Smooth muscle cell of the brain vasculature (primary cell): ENCODE data around the gene HPCAL1.

ENCODE experiments used
- DNase-seq: peaks from one replicate; pipeline ENCODE4 v3.0.0-alpha.2; 2012; ENCODE audit warnings: low read depth, low spot score

Gene HPCAL1

DNA sequence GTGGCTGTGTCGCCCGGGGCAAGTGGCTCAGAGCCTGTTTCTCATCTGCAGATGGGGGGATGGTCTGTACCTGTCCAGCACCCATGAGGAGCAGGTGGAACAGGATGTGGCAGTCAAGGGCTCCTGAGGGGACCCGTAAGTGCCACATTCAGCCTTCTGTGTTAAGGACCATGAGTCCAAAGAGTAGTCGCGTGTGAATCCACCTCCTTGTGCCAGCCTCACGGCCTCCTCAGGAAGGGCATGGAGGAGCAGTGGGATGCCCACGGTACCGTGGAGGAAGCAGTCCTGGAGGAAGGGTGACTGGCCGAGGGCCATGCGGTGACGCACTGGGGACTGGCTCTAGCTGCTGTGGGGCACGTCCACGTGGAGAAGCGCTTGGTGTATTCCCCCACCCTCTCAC lies 84.3 kb downstream of the HPCAL1 start:
- DNase-seq = no peak

DNA sequence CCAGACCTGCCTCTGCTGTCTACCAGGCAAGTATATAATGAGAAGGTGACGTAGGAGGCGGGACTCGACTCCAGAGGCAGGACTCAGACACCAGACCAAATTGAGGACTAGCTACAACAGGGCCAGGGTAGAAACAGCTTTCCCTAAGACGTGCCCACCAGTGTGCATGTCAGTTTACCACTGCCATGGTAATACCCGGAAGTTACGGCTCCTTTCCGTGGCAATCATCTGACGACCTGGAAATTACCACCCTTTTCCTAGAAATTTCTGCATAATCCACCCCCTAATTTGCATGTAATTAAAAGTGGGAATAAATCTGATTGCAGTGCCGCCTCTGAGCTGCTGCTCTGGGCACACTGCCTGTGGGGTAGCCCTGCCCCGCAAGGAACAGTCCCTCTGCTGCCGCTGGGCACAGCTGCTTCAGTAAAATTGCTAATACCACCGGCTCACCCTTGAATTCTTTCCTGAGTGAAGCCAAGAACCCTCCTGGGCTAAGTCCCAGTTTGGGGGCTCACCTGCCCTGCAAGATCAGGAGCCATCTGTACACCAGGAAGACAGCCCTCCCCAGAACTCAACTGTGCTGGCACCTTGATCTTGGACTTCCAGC lies 86.4 kb downstream of the HPCAL1 start:
- no peak for DNase-seq

DNA sequence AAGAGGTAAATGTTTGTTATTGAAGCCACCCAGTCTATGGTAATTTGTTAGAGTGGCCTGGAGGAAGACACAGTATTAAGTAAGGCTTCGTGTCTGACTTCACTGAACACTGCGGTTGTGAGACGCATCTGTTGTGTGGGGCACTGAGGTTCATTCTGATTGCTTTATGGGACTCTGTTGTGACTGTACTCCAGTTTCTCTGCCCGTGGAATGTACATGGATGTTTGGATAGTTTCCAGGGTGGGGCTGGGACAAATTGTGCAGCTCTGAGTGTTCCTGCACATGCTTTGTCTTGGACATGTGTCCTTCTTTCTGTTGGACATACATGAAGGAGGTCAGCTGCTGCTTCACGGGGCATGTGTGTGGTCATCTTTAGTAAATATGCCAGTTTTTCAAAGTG lies 86.9 kb downstream of the HPCAL1 start:
- no peak for DNase-seq

DNA sequence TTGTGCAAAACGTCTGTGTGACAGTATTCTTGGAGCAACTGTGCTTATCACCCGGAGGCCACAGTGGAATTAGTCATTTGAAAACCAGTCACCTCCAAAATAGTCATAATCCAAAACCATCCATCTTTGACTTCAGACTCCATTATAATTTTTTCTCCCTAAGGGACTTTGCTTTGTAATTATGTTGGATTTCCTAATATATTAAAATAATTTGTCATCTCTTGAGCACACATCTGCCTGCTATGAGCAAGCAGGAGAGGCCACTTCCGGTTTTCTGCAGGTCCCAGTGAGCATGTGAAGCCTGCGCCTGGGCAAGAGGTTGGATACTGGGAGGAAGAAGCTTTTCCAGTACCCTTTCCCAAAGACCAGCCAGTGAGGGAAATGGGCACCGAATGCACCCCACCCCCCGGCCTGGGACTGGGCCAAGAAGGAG lies 87.7 kb downstream of the HPCAL1 start:
- no peak for DNase-seq

DNA sequence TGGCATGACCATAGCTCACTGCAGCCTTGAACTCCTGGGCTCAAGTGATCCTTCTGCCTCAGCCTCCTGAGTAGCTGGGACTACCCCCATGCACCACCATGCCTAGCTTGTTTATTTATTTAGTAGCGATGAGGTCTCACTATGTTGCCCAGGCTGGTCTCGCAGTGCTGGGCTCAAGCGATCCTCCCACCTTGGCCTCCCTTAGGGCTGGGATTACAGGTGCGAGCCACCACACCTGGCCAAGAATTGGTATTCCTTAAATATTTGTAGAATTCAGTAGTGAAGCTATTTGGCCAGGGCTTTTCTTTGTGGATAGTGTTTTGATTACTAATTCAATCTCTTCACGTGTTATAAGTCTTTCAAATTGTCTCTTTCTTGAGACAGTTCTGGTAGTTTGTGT lies 89.4 kb downstream of the HPCAL1 start:
- no peak for DNase-seq

DNA sequence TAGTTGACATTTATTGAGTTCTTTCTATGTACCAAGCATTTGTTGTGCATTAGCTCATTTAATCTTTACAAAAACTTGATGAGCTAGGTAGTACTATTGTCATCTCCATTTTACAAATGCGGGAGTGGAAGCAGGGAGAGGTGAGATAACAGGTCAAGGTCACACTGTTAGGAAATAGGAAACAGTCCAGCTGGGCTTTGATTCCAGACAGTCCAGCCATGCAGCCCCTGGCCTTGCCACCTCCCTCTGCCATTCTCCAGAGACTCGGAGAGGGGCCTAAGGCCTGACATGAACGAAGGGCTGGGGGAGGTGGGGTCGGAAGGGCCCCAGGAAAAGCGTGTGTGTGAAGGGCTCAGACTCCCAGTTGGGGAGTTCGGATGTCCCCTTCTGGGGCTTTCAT lies 89.8 kb downstream of the HPCAL1 start:
- no peak for DNase-seq

DNA sequence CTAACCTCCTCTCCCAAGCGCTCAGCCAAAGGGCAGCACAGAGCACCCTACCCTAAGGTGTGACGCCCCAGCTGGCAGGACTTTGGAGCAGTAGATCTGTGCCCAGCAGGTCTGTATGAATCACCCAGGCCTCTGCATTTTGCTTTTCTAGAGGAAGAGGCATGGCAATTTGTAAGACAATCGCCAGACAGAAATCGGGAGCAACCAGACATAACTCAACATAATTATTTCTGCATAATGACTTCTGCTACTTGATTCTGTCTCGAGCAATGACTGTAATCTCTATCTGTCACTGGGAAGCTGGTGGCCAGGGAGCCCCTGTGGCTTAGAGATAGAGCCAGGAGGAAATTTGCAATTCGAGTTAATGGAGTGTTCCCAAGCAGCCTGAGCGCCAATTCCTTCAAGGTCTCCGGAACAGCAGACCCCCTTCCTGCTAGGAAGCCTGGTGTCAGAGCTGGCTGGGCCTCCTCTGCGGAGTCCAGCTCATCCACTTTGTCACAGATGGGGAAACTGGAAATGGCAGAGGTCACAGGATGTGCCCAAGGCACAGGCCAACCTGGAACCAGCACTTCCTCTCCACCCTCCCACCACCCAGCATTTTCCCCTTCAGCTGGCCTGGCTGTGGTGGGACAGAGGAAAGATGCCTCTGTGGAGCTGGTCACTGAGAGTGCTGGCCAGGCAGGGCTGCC lies 90.4 kb downstream of the HPCAL1 start:
- no peak for DNase-seq

DNA sequence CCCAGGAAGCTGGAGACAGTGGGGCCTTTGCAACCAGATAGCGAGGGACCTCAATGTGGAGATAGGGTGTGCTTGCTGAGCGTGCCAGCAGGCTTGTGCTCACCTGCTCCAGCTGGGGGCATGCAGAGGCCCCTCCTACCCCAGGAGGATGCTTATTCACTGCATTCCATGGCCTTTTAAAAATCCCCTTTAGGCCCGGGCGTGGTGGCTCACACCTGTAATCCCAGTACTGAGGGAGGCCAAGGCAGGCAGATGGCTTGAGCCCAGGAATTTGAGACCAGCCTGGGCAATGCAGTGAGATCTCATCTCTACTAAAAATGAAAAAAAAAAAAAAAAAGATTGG lies 90.9 kb downstream of the HPCAL1 start:
- no peak for DNase-seq

DNA sequence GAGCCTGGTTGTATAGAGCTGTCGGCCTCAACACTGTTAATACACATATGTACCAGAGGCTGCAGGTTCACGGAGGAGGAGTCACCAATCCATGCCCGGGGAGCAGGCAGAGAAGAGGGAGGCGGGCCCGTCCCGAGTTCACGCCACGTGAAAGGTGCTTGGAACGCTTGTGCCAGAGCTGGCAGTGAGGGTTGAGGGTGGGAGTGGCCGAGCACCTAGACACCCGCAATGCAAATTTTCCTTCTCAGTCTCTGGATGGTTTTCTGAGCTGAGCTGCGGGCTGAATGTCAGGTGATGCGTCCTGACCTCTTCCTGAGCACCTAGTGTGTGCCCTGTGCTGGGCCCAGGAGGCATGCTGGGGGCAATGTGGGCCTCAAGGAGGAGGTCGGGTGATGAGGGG lies 93.2 kb downstream of the HPCAL1 start:
- no peak for DNase-seq

DNA sequence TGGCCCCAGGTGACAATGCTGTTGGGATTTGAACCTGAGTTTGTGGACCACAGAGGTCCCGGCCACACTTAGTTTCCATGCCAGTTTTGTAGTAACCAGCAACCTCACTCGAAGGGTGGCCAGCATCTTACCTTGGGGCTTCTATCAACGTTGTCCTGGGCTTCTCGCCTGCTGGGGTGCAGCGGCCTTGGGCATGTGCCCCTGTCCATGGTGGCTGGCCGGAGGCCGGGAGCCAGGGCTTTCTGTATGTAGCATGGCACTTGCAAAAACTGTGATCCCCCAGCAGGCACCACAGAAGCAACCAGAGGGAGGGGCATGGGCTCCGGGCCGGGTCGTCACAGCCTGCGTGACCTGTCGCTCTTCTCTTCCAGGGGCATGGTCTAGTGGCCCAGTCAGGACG lies 93.8 kb downstream of the HPCAL1 start:
- no peak for DNase-seq

DNA sequence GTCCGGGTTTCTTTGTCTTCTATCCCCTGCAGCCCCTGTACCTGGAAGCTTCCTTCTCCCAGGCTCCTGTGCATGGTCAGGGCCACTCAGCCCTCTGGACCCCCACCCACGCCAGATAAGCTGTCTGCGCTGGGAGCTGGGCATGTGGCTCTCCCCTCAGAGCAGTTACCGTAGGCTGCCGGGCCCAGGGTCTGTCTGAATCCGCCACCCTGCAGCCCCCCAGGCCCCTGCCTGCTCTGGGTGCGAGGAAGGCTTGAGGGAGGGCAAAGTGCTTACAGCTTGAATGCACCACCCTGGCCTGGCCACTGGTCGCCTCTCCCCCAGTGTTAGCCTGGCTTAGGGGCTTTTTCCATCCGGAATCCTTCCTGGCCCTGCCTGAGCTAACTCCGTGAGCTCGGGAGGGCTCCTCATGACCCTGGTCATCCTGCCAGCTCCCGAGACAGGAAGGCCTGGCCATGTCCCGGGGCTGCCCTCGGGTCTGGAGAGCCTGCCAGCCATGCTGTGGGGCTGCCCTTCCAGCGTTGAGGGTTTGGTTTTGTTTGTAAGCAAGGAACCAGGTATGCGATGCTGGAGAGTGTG lies 94.7 kb downstream of the HPCAL1 start:
- DNase-seq = no peak

DNA sequence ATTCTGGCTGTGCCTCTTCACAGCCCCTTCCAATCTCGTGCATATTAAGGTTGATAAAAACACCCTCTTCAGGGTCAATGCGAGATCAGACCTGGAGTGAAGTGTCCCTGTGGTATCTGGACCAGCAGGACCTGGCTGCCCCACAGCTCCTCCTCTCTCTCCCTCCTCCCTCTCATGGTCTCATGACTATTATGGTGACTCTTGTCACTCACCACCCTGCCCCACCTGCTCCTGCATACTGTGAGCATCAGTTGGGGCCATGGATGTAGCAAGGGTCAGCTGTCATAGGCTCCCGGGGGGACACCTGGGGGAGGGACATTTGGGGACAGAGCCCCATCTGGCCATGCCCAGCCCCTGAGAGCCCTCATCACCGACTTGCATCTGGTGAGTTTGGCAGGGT lies 95.2 kb downstream of the HPCAL1 start:
- DNase-seq = no peak

DNA sequence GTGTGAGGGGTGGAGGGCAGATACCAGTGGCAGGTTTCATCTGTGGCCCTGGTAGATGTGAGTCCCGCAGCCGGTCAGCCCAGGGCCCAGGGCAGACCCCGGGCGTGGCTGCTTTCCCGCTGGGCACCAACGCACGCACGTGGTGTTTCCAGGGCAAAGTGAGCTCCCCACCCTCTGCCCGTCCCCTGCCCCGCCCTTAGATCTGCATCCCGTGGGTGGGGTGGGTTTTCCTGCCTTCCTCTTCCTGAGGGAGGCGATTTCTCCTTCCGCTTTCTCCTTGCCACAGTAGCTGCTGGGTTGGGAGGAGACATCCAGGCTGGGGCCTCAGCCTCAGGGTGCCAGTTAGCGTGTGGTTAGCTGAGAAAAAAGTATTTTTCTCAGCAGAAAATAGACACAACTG lies 95.8 kb downstream of the HPCAL1 start:
- no peak for DNase-seq

DNA sequence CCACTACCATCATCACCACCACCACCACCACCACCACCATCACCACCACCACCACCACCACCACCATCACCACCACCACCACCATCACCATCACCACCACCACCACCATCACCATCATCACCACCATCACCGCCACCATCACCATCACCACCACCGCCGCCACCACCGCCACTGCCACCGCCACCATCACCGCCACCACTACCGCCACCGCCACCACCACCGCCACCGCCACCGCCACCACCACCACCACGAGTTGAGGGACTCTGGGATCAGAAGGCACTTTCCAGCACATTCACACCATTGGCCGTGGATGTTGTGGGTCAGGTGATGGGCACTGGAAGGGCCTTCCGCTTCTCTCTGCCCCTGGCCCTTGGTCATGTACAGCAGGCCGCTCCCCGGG lies 96.7 kb downstream of the HPCAL1 start:
- DNase-seq = no peak

DNA sequence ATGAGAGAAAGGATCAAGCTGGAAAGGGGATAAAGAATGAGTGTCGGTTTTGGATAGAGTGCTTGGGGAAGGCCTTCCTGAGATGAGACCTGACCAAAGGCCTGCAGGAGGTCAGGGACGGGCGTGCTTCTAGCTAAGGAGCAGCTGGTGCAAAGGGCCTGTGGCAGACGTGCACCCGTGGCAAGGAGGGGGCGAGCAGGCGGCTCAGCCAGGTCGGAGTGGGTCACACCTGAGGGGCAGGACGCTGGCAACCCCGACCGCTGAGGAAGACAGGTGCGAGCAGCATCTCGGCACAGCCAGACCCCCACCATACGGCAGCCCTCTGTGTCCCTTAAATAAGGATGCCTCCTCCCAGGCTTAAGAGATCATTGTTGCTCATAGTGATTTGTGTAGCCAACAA lies 97.3 kb downstream of the HPCAL1 start:
- DNase-seq = no peak

DNA sequence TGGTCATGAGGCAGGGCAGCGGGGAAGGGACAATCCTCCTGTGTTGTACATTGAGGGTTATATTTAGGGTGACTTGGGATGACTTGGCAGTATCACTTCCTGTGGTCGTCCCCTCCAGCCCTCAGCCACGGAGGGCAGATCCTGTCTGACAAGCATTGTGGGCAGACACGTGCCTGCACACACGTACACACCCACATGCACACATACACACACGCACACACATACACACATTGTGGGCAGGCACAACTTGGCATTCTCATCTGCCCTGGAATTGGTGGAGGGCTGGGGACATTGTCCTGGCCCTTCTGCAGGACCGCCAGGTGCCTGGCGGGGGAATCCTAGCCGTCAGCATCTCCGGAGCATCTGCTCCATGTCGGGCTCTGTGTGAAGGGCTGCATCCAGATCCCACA lies 97.9 kb downstream of the HPCAL1 start:
- DNase-seq = no peak

DNA sequence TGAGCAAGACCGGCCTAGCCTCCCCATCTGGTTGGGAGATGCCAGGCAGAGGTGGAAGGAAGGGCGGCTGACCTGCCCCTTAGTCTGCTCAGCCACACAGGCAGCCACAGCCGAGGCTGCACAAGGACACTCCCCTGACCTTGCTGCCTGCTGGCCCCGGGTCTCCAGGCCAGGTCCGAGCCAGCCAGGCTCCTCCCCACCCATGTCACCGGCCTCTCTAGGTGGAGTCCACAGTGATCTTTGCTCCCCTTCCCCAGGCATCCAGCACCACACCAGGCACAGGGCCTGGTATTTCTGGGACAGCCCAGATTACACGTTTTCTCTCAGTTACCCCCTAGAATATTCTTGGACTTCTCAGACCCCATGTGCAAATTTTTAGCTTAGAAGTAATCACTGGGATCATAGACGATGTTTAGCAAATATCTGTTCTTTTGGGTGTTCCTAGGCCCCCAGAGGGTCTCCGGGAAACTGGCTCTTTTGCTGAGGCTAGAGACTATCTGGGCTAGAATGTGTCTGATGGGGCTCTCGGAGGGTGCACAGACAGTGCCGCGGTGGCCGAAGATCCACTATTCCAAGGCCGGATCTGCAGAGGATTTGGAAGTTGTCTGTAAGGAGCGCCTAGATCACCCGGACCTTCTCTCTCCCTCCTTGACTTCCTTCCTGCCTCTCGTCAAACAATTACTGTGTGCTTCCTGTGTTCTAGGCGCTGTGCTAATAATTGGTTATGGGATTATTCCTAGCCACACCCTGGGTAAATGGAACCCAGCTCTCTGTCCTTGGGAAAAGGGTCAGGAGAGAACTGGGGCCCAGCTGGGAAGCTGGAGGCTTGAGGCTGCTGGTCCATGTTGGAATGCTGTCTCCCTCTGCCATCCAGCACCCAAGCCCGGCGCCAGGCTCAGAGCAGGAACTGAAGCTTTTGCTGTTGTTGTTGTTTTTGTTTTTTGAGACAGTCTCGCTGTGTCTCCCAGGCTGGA lies 98.6 kb downstream of the HPCAL1 start:
- no peak for DNase-seq

DNA sequence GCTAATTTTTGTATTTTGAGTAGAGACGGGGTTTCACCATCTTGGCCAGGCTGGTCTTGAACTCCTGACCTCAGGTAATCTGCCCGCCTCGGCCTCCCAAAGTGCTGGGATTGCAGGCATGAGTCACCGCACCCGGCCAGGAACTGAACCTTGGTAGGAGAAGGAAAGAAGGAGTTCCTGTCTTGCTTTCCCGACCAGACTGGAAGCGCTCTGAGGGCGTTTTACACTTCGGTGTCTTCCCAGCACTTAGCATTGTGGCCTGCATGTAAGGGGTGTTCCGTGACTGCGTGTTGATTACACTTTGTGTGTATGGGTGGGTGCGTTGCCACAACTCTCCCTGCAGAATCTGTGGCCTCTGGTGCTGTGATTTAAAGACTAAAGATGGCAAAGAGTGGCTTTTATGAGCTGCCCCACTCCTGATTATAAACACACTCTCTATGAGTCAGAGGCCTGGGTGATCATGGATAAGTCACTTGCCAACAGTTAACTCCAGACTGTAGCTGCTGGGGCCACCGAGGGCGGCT lies 99.4 kb downstream of the HPCAL1 start:
- no peak for DNase-seq

DNA sequence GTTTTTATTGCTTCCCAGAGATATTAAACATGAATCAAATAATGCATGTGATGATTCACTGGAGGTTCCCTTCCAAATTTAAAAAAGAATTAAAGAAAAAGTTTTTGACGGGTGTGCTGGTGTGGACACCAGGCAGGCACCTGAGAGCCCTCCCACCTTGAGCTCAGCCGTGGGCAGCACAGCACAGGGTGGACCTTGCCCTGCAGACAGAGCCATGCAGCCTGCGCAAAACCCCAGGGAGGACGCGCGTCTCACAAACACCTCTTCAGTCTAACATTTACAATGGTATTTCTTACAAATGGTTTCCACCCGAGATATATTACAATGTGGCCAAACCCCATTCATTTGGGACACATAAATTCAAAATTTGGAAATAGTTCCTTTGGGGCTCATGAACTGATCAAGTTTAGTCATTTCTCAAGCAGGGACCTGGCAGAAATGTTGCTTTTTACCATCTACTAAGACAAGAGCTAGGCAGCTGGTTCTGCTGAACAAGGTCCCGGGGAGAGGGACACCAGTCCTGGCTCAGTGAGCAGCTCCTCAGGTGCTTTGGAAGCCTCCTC lies 100.0 kb downstream of the HPCAL1 start:
- no peak for DNase-seq

DNA sequence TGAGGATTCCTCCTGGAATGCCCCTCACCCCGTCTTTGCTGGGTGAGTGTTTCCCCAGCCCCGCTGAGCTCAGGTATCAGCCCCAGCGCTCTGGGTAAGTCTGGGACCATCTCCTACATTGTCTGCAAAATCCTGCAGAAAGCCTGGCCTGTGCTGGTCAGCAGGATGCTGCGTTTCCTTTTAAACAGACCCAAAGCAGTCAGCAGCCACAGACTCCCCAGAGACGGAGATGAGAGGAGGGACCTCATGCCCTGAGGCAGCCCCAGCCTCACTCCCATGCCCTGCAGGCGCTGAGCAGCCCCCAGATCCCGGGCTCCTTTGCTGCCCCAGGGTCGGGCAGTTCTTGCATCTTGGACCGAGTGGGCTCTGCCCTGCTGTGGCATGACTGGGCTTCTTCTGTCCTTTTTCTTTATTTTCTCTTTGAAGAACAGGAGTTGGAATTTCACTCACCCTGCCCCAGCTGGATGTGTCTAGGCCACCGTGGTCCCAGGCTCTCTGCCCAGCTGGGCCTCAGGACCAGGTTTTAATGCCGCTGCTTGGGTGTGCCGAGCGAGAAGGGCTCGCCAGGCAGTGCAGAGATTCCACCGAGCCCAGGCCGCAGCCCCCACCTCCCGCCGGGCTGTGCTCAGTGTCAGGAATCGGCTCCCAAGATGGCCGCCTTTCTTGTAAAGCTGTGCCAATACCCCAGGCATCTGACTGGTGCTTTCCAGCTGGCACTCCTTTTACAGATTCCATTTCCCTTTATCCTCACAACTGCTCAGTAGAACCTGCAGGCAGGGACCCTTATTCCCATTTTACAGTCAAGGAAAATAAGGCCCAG lies 101.8 kb downstream of the HPCAL1 start:
- peak; percentile 61 for DNase-seq

DNA sequence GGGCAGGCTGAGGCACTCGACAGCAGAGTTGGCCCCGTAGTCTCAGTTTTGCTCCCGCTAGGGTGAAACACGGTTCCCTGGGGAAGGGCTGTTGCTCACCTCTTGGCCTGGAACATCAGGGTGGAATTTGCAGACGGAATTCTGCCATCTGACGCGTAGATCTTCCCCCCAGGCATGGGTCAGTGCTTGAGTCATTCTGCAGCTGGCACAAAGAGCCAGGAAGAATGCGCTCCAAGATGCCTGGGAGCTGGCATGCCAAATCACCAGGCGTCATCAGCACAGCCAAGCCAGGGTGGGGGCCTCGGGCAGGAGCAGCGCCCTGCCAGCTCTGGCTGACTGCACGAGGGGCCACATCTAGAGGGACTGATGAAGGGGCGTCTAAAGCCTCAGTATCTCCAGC lies 102.7 kb downstream of the HPCAL1 start:
- peak; percentile 57 for DNase-seq
